NB4 (cell line): ENCODE results near the gene FMNL2.

Source experiments
- DNase-seq: peaks from one replicate; pipeline ENCODE4 v3.0.0; 2010; ENCODE audit warnings: low read depth
- H3K4me3 ChIP-seq: one replicate; pipeline ENCODE4 v1.5.1; 2011; ENCODE audit warnings: mild to moderate bottlenecking, low read depth, low read length, moderate library complexity
- CTCF ChIP-seq: IDR thresholded peaks from one replicate; pipeline ENCODE4 v1.5.1; 2012; ENCODE audit warnings: low read depth, low read length
- MAX ChIP-seq: IDR thresholded peaks from 2 replicates; pipeline ENCODE4 v1.6.1; 2011; ENCODE audit warnings: low read depth, low read length
- MYC ChIP-seq: IDR thresholded peaks from 2 replicates; pipeline ENCODE4 v1.6.1; 2011; ENCODE audit warnings: low read depth, low read length
- POLR2A ChIP-seq: IDR thresholded peaks from 2 replicates; pipeline ENCODE4 v1.6.1; 2011; ENCODE audit warnings: mild to moderate bottlenecking; ENCODE audit not compliant: insufficient read length; ENCODE audit errors: extremely low read depth

Gene FMNL2

GRCh38 chr2:152696476-152696875 lies 361.5 kb downstream of the FMNL2 start:
- TF ChIP-seq MAX (no peak), CTCF (no peak), POLR2A (no peak), MYC (no peak)
- H3K4me3 ChIP-seq = no peak overlapping the region
- DNase-seq = no peak
